ENCODE data around the gene RASAL2. TPM values are rescaled to one million over a fixed set of nuclear protein-coding genes. Genes with fewer than 3 reads are reported as not detected.

Gene RASAL2
- total and polyA plus RNA-seq, 10 donors = 0.42 to 24.4 (median 14.6) TPM

DNA sequence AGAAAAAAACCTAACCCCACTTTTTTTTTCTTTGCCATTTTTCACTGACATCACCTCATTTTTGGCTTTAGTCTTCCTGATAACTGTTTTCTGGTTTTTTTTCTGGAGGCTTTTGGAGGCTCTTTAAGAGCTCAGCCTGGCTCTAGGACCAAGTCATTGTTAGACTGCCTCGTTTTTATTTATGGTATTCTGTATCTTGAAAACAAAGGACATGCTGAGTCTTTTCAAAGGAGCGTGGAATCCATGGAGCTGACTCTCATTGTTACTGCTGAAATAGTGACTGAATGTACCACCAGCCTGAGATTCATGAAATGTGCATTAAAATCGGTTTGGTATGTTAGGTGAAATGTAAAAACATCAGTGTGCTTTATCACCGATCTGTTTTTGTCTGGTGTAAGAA lies 28.0 kb downstream of the RASAL2 start:
- no peaks in the 10 kb centered on the region for H3K27me3 ChIP-seq (replicated peaks in 1 of 7)
- H3K36me3 ChIP-seq = no peaks in the 10 kb centered on the region
- no peaks in the 10 kb centered on the region for H3K9me3 ChIP-seq
- no peak for TF ChIP-seq CTCF (IDR thresholded peaks at IDR 0.05 in 8 of 11, conservative IDR thresholded peaks at IDR 0.05 in 3 of 11)
- no peak for TF ChIP-seq POLR2A (IDR thresholded peaks at IDR 0.05)
- no peak for TF ChIP-seq POLR2AphosphoS5 (IDR thresholded peaks at IDR 0.05)
- H3K4me3 ChIP-seq = no peak overlapping the region
- H3K4me1 ChIP-seq = peaks cover 0 to 14% (median 0%) of the 10 kb centered on the region in 6 donors
- WGBS, 5 donors = 56 to 72% (median 59%) methylated on average over 4 of the region's 4 CpGs
- H3K27ac ChIP-seq = no peak overlapping the region
- DNase-seq = no peak
- intact Hi-C loops (cut with DNase I; ENCODE audit: low total_unique reads) = no loop called here

DNA sequence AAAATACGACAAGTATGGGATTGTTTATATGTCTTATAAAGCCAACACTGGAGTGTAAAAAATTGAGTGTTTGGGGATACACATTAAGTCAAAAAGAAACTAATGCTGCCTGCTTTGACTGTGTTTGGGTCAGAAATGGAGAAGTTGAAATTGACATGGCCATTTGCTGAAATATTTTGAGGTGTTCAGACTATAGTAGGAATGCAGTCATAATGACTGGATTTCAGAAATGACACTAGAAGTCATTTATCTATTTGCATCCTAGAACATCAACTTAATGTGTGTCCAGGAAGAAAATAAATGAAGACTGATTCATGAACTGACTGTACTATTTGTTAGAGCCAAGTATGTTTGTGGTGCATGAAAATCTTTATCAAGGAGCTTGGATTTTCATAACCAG lies 28.4 kb downstream of the RASAL2 start:
- WGBS, 5 donors = 52 to 74% (median 69%) methylated on average over 1 of the region's 1 CpG
- no peak for DNase-seq
- intact Hi-C loops (cut with DNase I; ENCODE audit: low total_unique reads) = no loop called here

GRCh38 chr1:178124115-178124514 lies 30.2 kb downstream of the RASAL2 start:
- intact Hi-C loops (cut with DNase I; ENCODE audit: low total_unique reads) = no loop called here
- Histone ChIP-seq H3K36me3 (no peaks in the 10 kb centered on the region), H3K9me3 (no peaks in the 10 kb centered on the region), H3K27me3 (replicated peaks in 1 of 7) (no peaks in the 10 kb centered on the region), H3K4me3 (no peak overlapping the region), H3K27ac (no peak overlapping the region), H3K4me1 (peaks cover 0 to 14% (median 0%) of the 10 kb centered on the region in 6 donors)
- DNase-seq = no peak
- no peak for TF ChIP-seq POLR2A (IDR thresholded peaks at IDR 0.05)
- TF ChIP-seq POLR2AphosphoS5 (IDR thresholded peaks at IDR 0.05) = no peak

More for the DNA sequence above, 28.4 kb downstream of the RASAL2 start:
- Histone ChIP-seq H3K4me1 (peaks cover 0 to 14% (median 0%) of the 10 kb centered on the region in 6 donors), H3K36me3 (no peaks in the 10 kb centered on the region), H3K4me3 (no peak overlapping the region), H3K9me3 (no peaks in the 10 kb centered on the region), H3K27me3 (replicated peaks in 1 of 7) (no peaks in the 10 kb centered on the region), H3K27ac (no peak overlapping the region)
- TF ChIP-seq CTCF (IDR thresholded peaks at IDR 0.05 in 8 of 11, conservative IDR thresholded peaks at IDR 0.05 in 3 of 11) = no peak
- TF ChIP-seq POLR2A (IDR thresholded peaks at IDR 0.05) = no peak
- TF ChIP-seq POLR2AphosphoS5 (IDR thresholded peaks at IDR 0.05) = no peak

GRCh38 chr1:178126261-178126660 lies 32.4 kb downstream of the RASAL2 start:
- Histone ChIP-seq H3K4me1 (peaks cover 0 to 14% (median 0%) of the 10 kb centered on the region in 6 donors), H3K9me3 (no peaks in the 10 kb centered on the region), H3K36me3 (no peaks in the 10 kb centered on the region), H3K27me3 (replicated peaks in 1 of 7) (no peaks in the 10 kb centered on the region), H3K27ac (no peak overlapping the region), H3K4me3 (no peak overlapping the region)
- no peak for DNase-seq
- TF ChIP-seq CTCF (IDR thresholded peaks at IDR 0.05 in 8 of 11, conservative IDR thresholded peaks at IDR 0.05 in 3 of 11) = no peak
- no peak for TF ChIP-seq POLR2A (IDR thresholded peaks at IDR 0.05)
- no peak for TF ChIP-seq POLR2AphosphoS5 (IDR thresholded peaks at IDR 0.05)
- intact Hi-C loops (cut with DNase I; ENCODE audit: low total_unique reads) = no loop called here

- TF ChIP-seq POLR2A (IDR thresholded peaks at IDR 0.05) (no peak), CTCF (IDR thresholded peaks at IDR 0.05 in 8 of 11, conservative IDR thresholded peaks at IDR 0.05 in 3 of 11) (no peak), POLR2AphosphoS5 (IDR thresholded peaks at IDR 0.05) (no peak)
- H3K27ac ChIP-seq = no peak overlapping the region
- DNase-seq = no peak
Observed at GRCh38 chr1:178126741-178127185, 32.9 kb downstream of the RASAL2 start.

More at GRCh38 chr1:178126741-178127185, 32.9 kb downstream of the RASAL2 start:
- 76 to 97% (median 85%) methylated on average over 1 of the region's 1 CpG for WGBS, 5 donors
- H3K27me3 ChIP-seq (replicated peaks in 1 of 7) = no peaks in the 10 kb centered on the region
- no peaks in the 10 kb centered on the region for H3K36me3 ChIP-seq
- no peaks in the 10 kb centered on the region for H3K9me3 ChIP-seq
- H3K4me1 ChIP-seq = peaks cover 0 to 14% (median 0%) of the 10 kb centered on the region in 6 donors
- intact Hi-C loops (cut with DNase I; ENCODE audit: low total_unique reads) = no loop called here
- H3K4me3 ChIP-seq = no peak overlapping the region

All from spleen (tissue), 11 donors.